GM12873 (cell line): ENCODE measurements around the gene SHMT2.

Source experiments
- CTCF ChIP-seq: IDR thresholded peaks from 2 replicates; pipeline ENCODE4 v1.5.1; 2012; ENCODE audit warnings: low read depth, mild to moderate bottlenecking, moderate library complexity, low read length, control low read depth; ENCODE audit not compliant: insufficient read depth; ENCODE audit errors: missing control alignments

SHMT2 gene

GRCh38 chr12:57247041-57247440, 17.5 kb downstream of the SHMT2 start:
- TF ChIP-seq CTCF: no peak

DNA sequence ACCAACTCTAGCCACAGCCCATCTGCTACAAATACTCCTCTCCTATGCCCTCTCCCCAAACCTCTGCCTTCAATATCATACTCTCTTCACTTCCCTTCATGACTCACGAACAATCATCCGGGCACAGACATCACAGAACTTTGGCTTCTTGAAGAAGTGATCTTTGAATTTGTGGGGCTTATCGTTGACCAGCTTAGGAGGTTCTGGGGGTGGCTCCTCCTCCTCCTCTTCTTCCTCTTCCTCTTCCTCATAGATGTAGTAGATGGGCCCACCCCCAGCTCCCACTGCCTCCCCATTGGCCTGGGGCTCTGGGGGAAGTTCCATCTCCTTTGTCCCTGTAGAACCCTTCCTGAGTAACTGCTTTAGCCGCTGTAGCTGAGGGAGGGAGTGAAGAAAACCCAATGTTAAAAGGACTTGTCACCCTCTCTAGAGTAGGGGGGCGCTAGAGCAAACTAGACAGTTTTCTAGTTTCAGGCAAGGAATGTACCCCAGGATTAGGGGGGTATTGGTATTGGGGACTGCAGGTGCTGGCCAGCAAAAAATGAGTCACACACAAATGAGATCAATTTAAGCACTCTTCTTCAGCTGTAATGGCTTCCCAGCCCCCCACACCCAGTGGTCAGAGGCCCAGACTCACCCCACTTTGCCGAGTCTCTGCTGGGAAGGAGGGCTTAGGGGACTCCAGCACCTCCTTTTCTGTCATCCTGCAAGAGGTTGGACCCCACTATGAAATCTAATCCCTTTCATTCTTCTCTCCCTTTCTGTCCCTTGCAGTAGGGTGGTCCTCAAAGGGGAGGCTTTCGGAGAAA, 19.6 kb downstream of the SHMT2 start:
- no peak for TF ChIP-seq CTCF

DNA sequence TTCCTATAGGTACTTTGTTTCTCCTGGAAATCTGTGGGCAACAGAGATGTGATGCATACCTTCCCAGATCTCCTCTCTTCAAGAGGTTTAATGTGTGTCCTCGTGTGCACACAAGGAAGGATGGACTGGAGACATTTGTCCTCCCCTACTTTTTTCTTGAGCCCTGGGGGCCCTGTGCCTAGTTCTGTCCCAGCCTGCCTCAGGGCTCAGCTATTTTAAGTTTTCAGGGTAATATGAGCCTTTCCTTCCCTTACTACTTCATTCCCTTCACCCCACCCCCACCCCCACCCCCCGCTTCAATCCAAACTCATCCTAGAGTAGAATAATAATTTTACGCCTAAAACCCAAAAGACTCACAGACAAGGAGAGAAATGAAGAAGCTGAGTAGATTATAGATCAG, 21.0 kb downstream of the SHMT2 start:
- no peak for TF ChIP-seq CTCF

- no peak for TF ChIP-seq CTCF
These were observed 21.4 kb downstream of the SHMT2 start, which contains the start of gene STAC3 for GRCh38 chr12:57250956-57251355. STAC3 (minus strand) TSS chr12:57251187; CDS start chr12:57249636, 1,551 bp downstream.

- no peak for TF ChIP-seq CTCF
These were observed 25.2 kb downstream of the SHMT2 start for GRCh38 chr12:57254506-57255280.

GRCh38 chr12:57255916-57256315, 26.4 kb downstream of the SHMT2 start:
- TF ChIP-seq CTCF: no peak
